Activated gamma-delta T cell (primary cell): Measurements from ENCODE around the gene TRAF7.

Experiments used
- DNase-seq: peaks from one replicate; lab custom pipeline; 2025; lab: John Stamatoyannopoulos, UW

TRAF7 gene

DNA sequence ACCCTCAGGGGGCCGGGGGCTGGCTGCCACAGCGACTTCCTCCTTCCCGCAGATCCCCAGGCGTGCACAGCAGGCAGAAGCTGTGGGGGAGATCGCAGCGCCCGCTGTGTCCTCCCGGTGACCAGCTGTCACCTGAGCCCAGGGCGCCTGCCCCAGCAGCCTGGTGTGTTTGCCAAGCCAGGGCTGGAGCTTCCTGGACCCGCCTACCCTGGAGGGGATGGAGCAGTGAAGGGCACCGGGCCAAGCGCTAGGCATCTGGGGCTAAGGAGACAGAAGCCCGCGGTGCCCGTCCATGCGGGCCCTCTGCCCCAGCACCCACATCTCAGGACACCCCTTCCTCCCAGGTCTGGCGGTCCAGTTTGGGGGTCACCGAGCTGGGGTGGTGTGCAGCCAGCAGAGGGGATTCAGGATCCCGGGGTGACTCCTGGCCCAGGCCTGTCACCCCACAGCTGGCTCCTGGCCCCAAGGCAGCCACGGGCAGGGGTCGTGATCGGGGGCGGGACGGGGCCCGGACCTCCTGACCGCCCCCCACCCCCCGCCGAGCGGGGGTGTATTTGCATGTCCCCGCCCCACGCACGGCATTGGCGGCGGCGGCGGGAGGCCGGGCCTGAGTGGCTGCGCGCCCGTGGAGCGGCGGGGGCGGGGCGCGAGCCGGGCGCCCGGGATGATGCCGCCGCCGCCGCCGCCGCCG, 7.5 kb upstream of the TRAF7 start, which contains the start of gene RAB26:
Gene RAB26, plus strand, starts transcription at position 645 of the 691 bp plus-strand sequence. CDS start 159 bp downstream, outside the sequence.
- DNase-seq: peak; percentile 45

DNA sequence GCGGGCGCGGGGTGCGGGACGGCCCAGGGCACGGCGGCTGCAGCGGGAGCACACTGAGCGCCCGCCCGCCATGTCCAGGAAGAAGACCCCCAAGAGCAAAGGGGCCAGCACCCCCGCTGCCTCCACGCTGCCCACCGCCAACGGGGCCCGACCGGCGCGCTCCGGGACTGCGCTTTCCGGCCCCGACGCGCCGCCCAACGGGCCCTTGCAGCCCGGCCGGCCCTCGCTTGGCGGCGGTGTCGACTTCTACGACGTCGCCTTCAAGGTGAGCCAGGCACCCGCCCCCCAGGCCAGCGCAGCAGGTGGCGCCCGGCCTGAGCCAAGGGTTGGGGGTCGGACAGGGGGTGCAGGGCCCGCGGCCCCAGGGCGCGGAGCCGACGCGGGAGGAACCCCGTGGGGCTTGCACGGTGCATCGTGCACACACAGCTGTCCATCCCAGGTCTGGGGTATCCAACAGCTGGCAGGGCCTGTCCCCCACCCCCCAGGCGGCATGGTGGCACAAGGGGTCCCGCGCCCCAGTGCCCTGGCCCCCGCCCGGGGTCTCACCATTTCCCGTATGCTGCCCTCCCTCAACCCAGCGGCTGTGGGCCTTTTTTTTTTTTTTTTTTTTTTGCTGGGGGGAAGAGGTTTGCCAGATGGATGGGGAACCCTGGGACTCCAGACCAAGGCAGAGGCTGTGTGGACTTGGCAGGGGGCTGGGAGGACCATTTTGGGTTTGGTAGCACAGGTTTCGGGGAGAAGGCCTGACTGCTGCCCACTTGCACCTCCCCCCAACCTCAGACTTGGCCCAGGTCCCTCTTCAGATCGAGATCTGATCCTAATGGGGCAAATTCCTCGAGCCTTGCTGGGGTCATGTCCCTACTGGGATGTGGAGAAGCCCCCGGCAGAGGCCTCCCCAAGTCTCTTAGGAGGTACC, 6.6 kb upstream of the TRAF7 start:
- no peak for DNase-seq

DNA sequence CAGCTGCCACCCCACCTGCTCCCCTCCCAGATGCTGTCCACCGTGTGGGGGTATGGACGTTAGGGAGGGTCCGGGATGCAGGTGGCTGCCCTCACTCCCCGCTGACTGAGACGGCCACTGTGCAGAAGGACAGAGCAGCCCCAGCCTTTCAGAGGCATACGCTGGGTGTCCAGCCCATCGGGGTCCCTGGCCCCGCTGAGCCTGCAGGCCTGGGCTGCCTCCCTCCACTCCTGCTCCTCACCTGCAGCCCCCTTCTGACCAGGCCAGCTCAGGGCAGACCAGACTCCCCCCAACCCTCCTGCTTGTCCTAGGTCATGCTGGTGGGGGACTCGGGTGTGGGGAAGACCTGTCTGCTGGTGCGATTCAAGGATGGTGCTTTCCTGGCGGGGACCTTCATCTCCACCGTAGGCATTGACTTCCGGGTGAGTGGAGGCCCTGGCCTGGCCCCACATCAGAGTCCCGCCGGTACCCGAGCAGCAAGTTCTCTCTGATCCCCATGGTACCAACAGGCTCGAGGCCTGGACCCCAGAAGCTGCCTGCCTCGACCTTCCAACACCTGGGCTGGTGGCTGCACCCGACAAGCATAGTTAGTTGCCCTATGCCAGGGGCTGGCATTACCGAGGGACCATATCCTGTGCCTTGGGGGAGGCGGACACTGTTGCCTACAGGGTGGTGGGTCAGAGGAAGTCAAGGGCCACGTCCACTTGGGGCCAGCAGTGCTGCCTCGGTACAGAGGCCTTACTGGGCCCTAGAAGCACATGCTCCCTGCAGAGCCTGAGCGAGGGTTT, 5.8 kb upstream of the TRAF7 start:
- no peak for DNase-seq

DNA sequence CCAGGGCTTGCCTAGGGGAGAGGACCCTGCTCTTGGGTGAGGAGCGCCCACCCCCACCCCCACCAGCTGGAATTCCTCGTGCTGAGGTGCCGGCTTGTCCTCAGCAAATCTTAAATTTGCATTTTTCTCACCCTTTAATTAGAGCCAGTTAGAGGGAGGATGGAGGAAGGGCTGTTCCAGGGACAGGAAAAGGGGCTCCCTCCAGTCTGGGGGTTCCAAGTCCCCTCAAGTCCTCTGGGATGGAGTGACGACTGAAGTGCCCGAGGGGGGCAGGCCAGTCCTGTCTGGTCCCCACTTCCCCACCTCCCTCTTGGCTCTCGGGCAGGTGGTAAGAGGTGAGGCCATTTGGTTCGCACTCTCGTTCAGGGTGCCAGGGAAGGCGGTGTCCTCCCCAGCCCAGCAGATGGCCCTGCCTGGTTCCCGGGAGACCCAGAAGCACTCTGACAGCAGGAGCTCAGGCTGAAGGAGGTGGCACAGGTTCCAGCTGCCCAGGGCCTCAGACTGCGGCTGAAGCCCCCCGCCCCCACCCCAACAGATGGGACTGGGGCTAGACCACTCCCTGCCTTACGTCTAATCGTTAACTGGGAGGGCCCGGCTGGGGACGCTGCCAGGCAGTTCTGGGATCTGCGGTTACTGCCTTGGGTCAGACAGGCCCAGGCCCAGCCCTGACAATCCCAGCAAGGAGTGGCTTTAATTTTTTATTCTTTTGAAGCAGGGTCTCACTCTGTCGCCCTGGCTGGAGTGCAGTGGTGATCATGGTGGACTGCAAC, 5.0 kb upstream of the TRAF7 start:
- DNase-seq: no peak

DNA sequence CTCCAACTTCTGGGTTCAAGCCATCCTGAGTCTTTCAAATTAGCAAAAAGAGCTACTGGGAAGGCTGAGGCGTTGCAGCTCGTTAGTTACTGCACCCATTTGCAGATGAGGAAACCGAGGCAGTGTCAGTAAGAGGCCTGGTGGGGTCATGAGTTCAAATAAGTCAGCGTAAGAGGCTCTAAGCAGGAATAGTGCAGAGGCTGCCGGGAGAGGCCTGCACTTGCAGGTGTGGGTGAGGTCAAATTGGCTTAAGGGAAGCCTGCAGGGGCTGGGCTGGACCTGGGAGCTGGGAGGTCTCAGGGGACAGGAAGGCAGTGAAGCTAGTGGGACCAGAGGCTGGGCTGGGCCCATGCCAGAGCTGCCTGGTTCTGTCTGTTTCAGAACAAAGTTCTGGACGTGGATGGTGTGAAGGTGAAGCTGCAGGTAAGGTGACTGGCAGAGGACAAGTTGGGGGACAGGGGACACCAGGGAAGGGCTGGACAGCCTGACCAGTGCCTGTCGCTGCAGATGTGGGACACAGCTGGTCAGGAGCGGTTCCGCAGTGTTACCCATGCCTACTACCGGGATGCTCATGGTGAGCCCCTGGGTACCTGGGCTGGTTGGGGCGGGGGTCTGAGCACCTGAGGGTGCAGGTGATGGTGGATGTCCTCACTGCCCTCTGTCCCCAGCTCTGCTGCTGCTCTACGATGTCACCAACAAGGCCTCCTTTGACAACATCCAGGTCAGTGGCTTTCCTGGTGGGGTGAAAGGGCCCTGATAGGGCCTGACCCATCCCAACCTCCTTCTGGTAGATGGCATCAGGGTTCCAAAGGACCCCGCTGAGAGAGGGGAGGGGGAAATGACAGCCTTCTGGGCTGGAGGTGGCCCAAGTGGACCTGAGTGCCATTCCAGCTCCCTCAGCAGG, 4.1 kb upstream of the TRAF7 start:
- DNase-seq: no peak

DNA sequence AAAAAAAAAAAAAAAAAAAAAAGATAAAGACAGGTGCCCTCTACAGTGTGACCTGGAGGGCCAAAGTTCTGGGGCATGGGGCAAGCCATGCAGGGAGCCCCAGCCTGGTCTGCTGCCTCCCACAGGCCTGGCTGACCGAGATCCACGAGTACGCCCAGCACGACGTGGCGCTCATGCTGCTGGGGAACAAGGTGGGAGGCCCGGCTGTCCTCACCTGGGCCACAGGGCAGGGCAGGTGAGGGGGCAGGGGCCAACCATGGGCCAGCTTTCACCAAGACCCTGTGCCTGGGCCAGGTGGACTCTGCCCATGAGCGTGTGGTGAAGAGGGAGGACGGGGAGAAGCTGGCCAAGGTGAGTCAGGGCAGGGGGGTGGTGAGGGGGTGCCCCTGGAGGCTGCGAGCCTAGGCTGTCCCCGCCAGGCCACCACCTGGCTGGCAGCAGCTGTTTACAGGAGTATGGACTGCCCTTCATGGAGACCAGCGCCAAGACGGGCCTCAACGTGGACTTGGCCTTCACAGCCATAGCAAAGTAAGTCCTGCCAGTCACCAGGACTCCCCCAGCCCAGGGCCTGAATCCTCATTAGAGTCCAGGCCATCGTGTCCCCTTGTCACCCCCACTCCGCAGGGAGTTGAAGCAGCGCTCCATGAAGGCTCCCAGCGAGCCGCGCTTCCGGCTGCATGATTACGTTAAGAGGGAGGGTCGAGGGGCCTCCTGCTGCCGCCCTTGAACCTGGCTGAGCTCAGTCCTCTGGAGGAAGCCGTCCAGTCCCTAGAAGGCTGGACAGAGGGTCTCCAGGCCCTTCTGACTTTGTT, 2.7 kb upstream of the TRAF7 start:
- DNase-seq: no peak

DNA sequence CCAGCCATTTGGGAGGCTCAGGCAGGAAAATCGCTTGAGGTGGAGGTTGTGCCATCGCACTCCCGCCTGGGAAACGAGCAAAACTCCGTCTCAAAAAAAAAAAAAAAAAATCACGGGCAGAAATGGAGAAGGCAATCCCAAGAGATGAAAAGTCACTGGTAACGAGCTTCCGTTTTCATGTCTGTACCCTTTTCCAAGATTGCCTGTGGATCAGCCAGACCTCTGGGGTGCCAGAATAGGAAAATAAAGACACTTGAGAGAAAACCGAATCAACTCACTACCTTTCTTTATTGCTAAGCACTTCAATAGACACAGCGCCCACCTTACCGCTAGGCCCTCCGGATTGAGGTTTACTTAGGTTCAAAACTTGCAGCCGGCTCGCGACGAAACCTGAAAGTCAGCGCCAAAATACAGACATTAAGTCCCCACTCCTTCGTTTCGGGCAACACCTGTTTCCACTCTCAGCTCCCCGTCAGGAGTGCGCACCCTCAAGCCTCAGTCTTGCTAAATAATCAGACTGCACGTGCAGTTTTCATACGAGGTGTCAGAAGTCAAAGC, 970 bp upstream of the TRAF7 start:
- DNase-seq: no peak

DNA sequence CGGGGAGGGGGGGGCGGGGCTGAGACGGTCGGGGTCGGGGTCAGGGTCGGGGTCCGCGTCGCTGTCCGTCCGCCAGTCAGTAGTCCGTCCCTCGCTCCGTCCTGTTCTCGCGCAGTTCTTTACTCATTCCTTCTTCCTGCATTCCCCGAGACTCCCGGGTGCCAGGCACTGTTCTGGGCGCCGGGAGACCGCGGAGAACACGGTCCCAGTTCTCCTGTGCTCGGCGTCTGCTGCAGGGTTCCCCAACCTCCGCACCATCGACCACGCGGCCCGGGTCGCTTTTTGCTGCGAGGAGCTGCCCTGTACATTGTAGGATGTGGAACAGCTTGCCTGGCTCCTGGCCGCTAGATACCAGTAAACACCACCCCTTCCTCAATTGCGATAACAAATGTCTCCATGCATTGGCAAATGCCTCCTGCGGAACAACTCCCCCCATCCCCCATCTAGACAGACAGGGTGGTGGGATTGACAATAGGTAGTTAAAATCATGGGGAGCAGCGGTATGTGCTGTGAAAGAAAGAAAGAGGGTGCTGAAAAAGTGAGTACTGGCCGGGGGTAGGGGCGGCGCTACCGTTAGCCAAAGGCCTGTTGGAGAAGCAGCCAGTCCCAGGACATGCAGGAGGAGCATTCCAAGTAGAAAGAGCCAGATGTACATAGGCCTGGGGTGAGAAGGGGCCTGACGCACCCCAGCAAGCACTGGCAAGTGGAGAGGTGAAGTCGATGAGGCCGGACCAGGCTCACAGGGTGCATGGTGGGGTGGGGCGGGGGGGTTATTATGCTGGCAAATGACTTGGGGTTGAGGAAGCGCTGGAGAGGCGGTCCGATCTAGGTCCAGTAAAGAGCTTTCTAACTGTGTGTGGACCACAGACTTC, 631 bp downstream of the TRAF7 start:
- DNase-seq: no peak

DNA sequence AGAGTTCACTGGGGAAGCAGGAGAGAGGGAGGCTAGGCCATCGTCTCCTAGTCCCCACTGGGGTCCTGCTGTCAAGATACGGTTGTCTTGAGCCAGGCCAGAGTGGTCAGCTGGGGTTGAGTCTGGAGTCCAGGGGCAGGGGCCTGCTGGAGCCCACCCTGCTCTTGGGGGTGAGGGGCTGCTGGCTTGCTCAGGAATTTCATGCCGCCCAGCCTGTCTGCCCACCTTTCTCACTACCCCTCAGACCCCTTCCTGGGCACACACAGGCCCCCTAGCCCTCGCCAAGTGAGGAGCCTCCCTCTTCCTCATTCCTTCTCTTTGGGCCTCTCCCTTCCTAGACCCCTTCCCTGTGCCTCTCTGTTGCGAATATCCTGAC, 1.3 kb downstream of the TRAF7 start:
- no peak for DNase-seq

DNA sequence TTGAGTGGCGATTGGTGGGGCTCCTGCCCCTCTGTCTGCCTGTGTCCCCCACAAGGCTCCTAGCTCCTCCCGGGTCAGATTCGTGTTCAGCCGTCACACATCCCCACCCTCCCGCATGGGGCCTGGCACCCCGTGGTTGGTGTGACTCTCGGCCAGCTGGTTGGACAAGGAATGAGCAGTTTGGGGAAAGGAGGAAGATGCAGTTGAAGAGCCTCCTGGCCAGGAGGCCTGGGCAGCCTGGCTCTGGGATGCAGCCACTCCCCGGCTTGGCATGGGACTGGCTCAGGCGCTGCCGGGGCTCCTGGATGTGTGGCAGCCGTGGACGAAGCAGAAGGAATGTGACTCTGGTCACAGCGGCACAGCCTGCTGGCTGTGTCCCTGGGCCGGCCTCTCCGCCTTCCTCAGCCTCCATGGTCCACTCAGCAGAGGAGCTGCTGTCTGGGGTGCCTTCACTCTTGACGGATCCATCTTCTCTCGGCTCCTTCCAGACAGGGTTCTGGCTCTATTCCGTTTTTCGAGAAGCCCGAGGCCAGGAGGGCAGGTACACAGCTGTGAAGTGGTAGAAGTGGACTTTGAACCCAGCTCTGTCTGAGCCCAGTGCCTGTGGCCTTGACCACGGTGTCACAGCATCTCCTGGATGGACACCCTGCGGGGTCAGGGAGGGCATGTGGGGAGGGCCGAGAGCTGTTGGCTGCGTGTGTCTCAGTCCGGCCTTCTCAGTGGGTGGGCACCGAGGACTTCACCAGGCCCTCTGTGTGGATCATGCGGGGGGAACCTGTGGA, 2.1 kb downstream of the TRAF7 start:
- no peak for DNase-seq

DNA sequence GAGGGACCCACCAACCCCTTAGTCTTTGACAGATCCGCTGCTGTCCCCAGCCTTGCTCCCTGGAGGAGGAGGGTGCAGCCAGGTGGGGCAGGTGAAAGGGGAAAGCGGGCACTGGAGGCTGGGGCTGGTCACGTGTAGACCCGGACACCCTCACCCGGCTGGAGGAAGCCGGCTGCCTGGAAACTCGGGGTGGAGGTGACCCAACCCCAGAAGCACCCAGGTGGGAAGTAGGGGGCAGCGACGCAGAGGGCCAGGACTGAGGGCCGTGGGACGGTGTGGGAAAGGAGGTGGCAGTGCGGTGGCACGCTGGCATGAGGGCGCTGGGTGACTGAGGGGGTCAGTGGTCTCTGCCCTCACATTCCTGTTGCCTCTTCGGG, 2.7 kb downstream of the TRAF7 start:
- DNase-seq: no peak

DNA sequence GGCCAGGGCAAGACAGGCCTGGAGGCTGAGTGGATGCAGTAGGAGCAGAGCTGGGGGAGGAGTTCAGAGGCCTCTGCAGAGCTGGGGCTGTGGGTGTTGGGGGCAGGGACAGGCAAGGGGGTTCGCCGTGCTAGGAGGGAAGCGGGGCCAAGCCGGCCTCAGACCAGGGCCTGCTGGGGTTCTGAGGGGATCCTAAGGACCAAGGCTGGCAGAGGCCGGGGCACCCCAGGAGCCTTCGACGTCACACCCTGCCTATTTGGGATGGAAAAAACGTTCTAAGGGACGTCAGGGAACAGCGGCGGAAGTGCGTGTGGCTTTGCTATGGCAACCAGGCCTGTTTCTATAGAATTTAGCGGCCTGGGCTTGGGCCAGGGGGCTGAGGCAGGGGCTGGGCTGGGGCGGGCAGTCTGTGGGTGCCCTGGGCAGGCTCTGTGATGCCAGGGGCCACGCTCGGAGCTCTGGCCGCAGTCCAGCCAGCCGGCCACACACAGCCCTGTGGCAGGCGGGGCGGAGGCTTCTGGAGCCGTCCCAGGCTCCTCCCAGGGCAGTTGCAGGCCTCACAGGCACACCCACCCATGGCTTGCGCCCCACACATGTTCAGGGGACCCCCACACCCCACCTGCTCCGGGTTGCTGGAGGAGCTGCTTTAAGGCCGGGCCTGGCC, 3.7 kb downstream of the TRAF7 start:
- DNase-seq: no peak

DNA sequence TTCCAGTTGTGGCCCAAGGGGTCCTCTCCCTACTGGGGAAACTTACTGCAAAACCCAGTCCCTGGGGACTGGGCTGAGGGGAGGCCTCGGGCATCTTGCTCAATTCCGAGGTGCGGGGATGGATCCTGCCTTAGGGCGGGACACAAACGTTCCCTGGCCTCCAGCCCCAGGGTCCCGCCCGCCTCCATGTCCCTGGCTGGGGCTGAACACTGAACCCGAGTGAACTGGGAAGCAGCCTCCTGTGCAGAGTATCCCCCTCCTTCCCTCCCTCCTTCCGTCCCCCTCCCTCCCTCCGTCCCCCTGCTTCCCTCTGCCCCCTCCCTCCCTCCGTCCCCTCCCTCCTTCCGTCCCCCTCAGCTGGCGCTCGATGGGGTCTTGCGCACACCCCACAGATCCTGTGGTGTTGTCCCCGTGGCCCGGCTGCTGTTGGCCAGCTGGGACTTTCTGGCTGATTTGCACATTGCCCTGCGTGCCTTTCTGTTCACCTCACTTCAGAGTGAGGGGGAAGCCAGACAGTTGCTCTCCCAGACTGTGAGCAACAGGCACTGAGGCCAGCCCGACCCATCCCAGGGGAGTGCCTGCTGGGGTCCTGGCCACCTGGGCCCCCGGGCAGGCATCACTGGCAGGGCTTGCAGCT, 5.5 kb downstream of the TRAF7 start:
- DNase-seq: no peak

DNA sequence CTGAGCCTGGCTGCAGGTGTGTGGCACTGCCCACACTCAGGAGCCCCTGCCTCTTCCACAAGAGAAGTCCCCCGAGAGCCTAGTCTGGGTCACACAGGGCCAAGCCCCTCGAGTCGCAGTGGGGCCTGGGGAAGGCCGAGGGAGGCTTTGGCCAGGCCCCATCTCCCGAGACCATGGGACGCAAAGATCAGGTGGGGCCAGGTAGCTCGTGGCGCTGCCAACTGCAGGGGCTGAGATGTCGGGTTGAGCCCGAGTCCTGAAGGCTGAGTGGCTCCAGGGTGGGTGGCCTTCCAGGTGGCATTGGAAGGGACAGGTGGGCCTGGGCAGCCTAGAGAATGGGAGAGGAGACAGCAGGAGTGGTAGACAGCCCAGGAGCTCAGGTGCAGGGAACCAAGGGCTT, 6.3 kb downstream of the TRAF7 start:
- no peak for DNase-seq

DNA sequence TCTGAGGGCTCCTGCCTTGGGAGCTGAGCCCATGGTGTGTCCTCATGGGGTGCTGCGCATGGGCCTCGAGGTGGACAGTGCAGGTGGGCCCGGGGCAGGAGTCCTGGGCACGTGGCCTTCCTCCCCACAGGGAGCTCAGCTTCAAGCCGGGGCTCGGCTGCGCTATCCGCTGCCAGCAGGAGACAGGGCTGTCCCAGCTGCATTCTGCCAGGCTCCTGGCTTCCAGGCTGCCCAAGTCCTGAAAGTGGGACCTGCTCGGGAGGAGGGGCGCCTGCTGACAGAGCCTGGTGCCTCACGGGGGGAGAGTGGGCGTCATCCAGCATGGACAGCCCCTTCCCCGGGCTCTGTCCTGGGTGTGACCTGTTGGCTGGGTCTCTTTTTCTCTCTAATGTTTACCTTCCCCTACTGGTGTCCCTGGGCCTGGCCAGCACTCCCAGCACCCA, 7.1 kb downstream of the TRAF7 start:
- DNase-seq: no peak

DNA sequence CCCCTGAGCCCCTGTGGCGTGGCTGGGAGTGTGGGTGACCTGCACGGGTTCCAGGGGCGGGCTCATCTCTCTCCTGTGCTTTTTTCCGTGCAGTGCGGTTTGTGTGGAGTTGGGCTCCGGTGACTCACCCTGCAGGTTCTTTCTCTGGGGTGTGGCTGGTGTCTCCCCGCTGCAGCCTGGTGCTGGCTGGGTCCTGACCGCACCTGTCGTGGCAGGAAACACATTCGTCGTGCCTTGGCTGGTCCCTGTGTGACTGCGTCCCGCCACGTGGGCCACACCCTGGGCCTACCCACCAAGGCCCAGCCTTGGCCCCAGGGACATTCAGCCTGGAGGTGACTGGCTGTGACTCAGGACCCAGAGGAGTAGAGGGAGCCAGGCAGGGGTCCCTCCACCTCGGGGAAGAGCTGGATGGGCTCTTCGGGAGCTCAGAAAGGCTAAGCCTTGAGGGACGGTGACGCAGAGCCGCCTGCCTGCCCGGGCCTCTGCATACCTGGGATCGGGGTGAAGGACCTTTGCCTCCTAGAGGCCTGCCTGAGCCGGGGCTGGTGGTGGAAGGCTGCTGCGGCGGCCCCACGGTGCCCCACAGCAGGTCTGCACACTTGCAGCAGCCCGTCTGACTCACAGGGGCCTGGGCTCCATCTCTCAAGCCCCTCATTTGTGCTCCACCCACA, 7.8 kb downstream of the TRAF7 start:
- no peak for DNase-seq
